Astrocyte (in vitro differentiated cells and primary cell): ENCODE measurements around the gene GNAQ.

Source experiments
- EZH2 ChIP-seq: IDR thresholded peaks from 2 replicates; pipeline ENCODE4 v1.6.1; 2012; ENCODE audit warnings: mild to moderate bottlenecking, low read length, inconsistent platforms; ENCODE audit not compliant: insufficient read depth
- TF ChIP-seq, protein P1 (sequence below): IDR thresholded peaks from 2 replicates; pipeline ENCODE4 v1.5.1; 2011; ENCODE audit warnings: low read depth, mild to moderate bottlenecking, inconsistent platforms, low read length, moderate library complexity; ENCODE audit not compliant: insufficient read depth

DNA sequence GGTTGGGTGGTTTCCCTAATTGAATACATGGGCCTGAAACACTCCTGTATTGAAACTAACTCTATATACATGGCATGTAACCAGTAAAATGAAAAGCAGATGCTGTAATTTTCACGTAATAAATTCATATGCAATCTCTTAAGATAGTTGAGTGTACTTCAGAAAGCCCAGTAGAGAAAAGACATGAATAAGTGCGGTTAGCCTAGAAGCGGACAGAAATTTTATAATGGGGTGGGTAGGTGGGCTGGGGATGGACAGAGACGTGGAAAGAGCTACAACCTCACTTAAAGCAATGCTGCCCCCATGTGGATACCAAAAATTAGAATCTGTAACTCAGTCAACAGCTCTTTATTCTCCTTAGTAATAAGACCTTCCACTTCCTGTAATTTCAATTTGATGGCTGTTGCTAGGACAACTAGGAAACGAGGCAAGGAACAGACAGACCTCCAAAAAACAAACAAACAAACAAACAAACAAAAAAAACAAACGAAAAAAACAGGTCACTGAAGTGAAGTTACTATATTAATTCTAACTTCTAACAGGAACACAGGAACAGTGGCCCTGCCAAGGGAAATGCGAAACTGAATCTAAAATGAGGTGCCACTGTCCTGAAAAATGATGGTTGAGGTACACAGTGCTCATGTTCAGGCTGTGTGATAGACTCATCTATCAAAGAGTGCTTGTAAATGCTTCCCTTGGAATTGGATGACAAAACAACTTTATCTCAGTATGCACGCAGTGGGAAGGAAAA, 280.1 kb downstream of the GNAQ start:
- TF ChIP-seq, protein P1, sequence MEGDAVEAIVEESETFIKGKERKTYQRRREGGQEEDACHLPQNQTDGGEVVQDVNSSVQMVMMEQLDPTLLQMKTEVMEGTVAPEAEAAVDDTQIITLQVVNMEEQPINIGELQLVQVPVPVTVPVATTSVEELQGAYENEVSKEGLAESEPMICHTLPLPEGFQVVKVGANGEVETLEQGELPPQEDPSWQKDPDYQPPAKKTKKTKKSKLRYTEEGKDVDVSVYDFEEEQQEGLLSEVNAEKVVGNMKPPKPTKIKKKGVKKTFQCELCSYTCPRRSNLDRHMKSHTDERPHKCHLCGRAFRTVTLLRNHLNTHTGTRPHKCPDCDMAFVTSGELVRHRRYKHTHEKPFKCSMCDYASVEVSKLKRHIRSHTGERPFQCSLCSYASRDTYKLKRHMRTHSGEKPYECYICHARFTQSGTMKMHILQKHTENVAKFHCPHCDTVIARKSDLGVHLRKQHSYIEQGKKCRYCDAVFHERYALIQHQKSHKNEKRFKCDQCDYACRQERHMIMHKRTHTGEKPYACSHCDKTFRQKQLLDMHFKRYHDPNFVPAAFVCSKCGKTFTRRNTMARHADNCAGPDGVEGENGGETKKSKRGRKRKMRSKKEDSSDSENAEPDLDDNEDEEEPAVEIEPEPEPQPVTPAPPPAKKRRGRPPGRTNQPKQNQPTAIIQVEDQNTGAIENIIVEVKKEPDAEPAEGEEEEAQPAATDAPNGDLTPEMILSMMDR = peak; percentile 65
- no peak for TF ChIP-seq EZH2
